Endothelial cell (in vitro differentiated cells): ENCODE measurements around the gene RPRD1B. TPM values are rescaled to one million over a fixed set of nuclear protein-coding genes. Genes with fewer than 3 reads are reported as not detected.

Experiments used
- DNase-seq: peaks from one replicate; pipeline ENCODE4 v3.0.0; 2021; ENCODE audit warnings: low spot score
- H3K27ac Mint-ChIP-seq: one replicate; pipeline ENCODE4 v1.8.0; 2021; ENCODE audit warnings: mixed read lengths, inconsistent platforms; ENCODE audit not compliant: unreplicated experiment
- H3K27me3 Mint-ChIP-seq: one replicate; pipeline ENCODE4 v1.8.0; 2021; ENCODE audit warnings: mild to moderate bottlenecking, moderate library complexity, mixed read lengths, inconsistent platforms; ENCODE audit not compliant: unreplicated experiment
- H3K36me3 Mint-ChIP-seq: one replicate; pipeline ENCODE4 v1.8.0; 2021; ENCODE audit warnings: mild to moderate bottlenecking, low read depth, mixed read lengths, inconsistent platforms; ENCODE audit not compliant: unreplicated experiment
- H3K4me1 Mint-ChIP-seq: one replicate; pipeline ENCODE4 v1.8.0; 2021; ENCODE audit warnings: mild to moderate bottlenecking, mixed read lengths, inconsistent platforms; ENCODE audit not compliant: unreplicated experiment
- H3K4me3 Mint-ChIP-seq: one replicate; pipeline ENCODE4 v1.8.0; 2021; ENCODE audit warnings: mild to moderate bottlenecking, mixed read lengths, inconsistent platforms; ENCODE audit not compliant: unreplicated experiment
- H3K9me3 Mint-ChIP-seq: one replicate; pipeline ENCODE4 v1.8.0; 2021; ENCODE audit warnings: mixed read lengths, inconsistent platforms; ENCODE audit not compliant: unreplicated experiment
- CTCF ChIP-seq: fragments of 200-600 bp; sonication (generic); IDR thresholded peaks from one replicate; pipeline ENCODE4 v1.5.0; 2021; ENCODE audit warnings: antibody characterized with exemption; ENCODE audit not compliant: unreplicated experiment
- total RNA-seq: library from RNA; stranded (reverse); fragmentation: NEBNext Ultra II Directional; extraction: Animal tissue kit (Norgen Biotek cat#: 25700); gene quantifications from one replicate; pipeline ENCODE4 v1.2.1, GENCODE V29; 2021; ENCODE audit not compliant: unreplicated experiment

RPRD1B gene
- total RNA-seq, 1 donor from 2014 or later: 24.1 TPM

- no peaks in the 10 kb centered on the region for H3K9me3 Mint-ChIP-seq
- no peak for DNase-seq
- no peak for TF ChIP-seq CTCF
- H3K4me1 Mint-ChIP-seq: peaks cover 38% of the 10 kb centered on the region
- H3K27me3 Mint-ChIP-seq: peaks cover 15% of the 10 kb centered on the region
- H3K27ac Mint-ChIP-seq: no peak overlapping the region
- H3K4me3 Mint-ChIP-seq: no peak overlapping the region
- H3K36me3 Mint-ChIP-seq: peaks cover 22% of the 10 kb centered on the region
Observed at GRCh38 chr20:38131588-38132121, 98.1 kb downstream of the RPRD1B start.

DNA sequence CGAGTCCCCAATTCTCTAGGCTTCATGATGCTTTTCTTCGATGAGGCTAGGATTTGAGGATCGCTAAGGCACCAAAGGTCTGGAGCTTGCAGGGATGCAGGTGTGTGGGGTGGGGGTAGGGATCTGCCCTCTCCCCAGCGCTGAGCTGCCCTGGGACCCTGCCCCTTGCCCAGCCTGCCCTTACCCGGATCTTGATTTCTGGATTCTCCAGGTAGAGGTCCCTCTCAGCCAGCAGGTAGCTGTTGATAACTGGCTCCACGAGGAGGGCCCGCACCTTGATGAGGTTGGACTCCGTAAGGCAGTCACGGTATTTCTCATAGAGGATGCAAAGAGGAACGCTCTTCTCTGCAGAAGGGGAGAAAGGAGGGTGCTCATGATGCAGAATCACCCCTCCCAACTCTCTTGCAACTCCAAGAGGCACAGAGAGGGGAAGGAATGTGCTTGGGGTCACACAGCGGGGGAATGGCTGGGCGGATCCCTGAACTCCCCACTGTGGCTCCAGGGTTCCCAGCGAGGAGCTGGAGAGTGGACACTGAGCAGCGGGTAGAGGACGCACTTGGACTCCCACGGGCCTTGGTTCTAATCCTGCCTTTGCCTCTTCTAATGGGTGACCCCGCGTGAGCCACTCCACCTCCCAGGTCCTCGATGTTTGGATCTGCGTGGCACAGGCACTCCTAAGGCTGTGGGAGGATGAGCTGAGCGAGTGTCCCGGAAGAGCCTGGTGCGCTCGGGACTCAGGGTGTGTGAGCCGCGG, 98.8 kb downstream of the RPRD1B start:
- peaks cover 38% of the 10 kb centered on the region for H3K4me1 Mint-ChIP-seq
- H3K4me3 Mint-ChIP-seq: peak overlapping the region; percentile 31
- no peaks in the 10 kb centered on the region for H3K9me3 Mint-ChIP-seq
- no peak for TF ChIP-seq CTCF
- DNase-seq: no peak
- peaks cover 28% of the 10 kb centered on the region for H3K36me3 Mint-ChIP-seq
- no peak overlapping the region for H3K27ac Mint-ChIP-seq
- peaks cover 15% of the 10 kb centered on the region for H3K27me3 Mint-ChIP-seq

DNA sequence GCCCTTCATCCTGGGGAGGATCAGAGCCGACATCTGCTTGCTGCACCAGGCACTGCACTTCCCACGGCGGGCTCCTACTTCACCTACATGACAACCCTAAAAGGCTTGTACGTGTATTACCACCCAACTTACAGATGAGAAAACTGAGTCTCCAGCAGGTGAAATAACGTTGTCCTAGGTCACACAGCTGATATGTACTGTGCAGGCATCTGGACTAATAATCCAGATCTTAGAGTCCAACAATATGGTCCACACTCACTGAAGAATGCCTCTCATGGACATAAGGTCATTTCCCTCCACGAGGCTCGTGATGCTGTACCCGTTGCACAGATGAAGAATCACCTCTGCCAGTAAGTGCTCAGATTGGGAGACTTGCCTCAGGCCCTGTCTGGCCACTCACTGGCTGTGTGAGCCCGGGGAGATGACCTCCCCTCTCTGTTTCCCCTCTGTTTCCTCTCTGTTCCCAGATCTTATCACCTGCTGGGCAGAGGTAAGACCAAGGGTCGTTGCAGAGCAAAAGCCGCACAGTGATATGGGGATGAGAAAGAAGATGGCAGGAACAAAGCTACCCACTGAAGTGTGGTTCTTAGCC, 99.5 kb downstream of the RPRD1B start:
- Mint-ChIP-seq H3K4me3 (no peak overlapping the region), H3K4me1 (peaks cover 35% of the 10 kb centered on the region), H3K9me3 (no peaks in the 10 kb centered on the region), H3K27ac (peak overlapping the region; percentile 42), H3K36me3 (peaks cover 35% of the 10 kb centered on the region), H3K27me3 (peaks cover 15% of the 10 kb centered on the region)
- TF ChIP-seq CTCF: no peak
- no peak for DNase-seq

- Mint-ChIP-seq H3K4me1 (peaks cover 28% of the 10 kb centered on the region), H3K36me3 (peaks cover 40% of the 10 kb centered on the region), H3K9me3 (no peaks in the 10 kb centered on the region), H3K27me3 (peaks cover 15% of the 10 kb centered on the region), H3K27ac (peak overlapping the region; percentile 49), H3K4me3 (peak overlapping the region; percentile 52)
- TF ChIP-seq CTCF: no peak
- no peak for DNase-seq
Observed at GRCh38 chr20:38133680-38134426, 100.3 kb downstream of the RPRD1B start.
